HCT116 (cell line): Measurements from ENCODE around the gene TGFBRAP1. TPM values are rescaled to one million over a fixed set of nuclear protein-coding genes. Genes with fewer than 3 reads are reported as not detected.

Experiments used
- ATAC-seq: fragments of 200-7000 bp; cut with Tn5 transposase; 2 replicates; pipeline ENCODE4 v1.9.1; 2020; ENCODE audit warnings: mild to moderate bottlenecking, moderate library complexity
- BruUV-seq: library from RNA; stranded (reverse); fragments of 400-500 nt; replicated peaks from 2 replicates; lab custom pipeline; 2021; lab: Mats Ljungman, UMichigan
- CTCF ChIA-PET: fragments of 300-600 bp; sonication (Branson Sonifier 250); formaldehyde crosslinking; loops from one replicate; lab custom pipeline; 2021; ENCODE audit warnings: antibody characterized with exemption; lab: Charles Lee
- POLR2A ChIA-PET: fragments of 300-600, 350-600 bp; sonication (Branson Sonifier 250); formaldehyde crosslinking; loops from one replicate; lab custom pipeline; 2021; ENCODE audit warnings: antibody characterized with exemption; lab: Charles Lee
- RAD21 ChIA-PET, 2 experiments: fragments of 300-600 bp; sonication (Branson Sonifier 250); formaldehyde crosslinking; loops; one replicate each; lab custom pipeline; 2023; ENCODE audit warnings: low total read pairs in 2 of 2; ENCODE audit not compliant: uncharacterized antibody in 2 of 2, unreplicated experiment in 2 of 2, low non-redundant PET in 1 of 2; lab: Charles Lee
- DNase-seq: peaks from one replicate; pipeline ENCODE4 v3.0.0-alpha.2; 2010; ENCODE audit warnings: low read depth, low spot score
- H2AFZ ChIP-seq: fragments of 200-600 bp; shearing (Covaris generic), sonication (generic); 2 replicates; pipeline ENCODE4 v1.6.1; 2017; ENCODE audit warnings: low read depth, mixed run types, mixed read lengths, antibody characterized with exemption, low read length; ENCODE audit not compliant: poor library complexity, severe bottlenecking
- H3K27ac ChIP-seq: 2 replicates; pipeline ENCODE4 v1.5.1; 2012; ENCODE audit warnings: low read depth, low read length
- H3K27me3 ChIP-seq: fragments of 200-600 bp; sonication (generic); 2 replicates; pipeline ENCODE4 v1.6.1; 2016; ENCODE audit warnings: mixed run types, low read length, mixed read lengths; ENCODE audit not compliant: insufficient read depth
- H3K36me3 ChIP-seq, 2 experiments: fragments of 200-500 bp in 1 of 2; fragments of 200-600 bp in 1 of 2; sonication (Bioruptor generic) in 1 of 2; sonication (generic) in 1 of 2; 2 replicates each; pipeline versions ENCODE4 v1.5.1 to v1.6.1; 2014 to 2016; ENCODE audit warnings: low read length in 2 of 2, inconsistent platforms in 1 of 2, mixed read lengths in 1 of 2, mixed run types in 1 of 2; ENCODE audit not compliant: insufficient read depth in 2 of 2, control insufficient read depth in 1 of 2
- H3K4me1 ChIP-seq, 2 experiments: fragments of 200-600 bp in 1 of 2; sonication (generic) in 1 of 2; 2 replicates each; pipeline versions ENCODE4 v1.5.1 to v1.6.1; 2012 to 2017; ENCODE audit warnings: low read length in 2 of 2, inconsistent platforms in 1 of 2, mild to moderate bottlenecking in 1 of 2, mixed read lengths in 1 of 2, mixed run types in 1 of 2, moderate library complexity in 1 of 2; ENCODE audit not compliant: insufficient read depth in 2 of 2, control insufficient read depth in 1 of 2
- H3K4me2 ChIP-seq: fragments of 200-600 bp; sonication (generic); 2 replicates; pipeline ENCODE4 v1.6.1; 2017; ENCODE audit warnings: mixed run types, low read length, mixed read lengths
- H3K4me3 ChIP-seq, 2 experiments: fragments of 200-600 bp in 1 of 2; sonication (generic) in 1 of 2; replicated peaks in 1 of 2; 2 replicates each; pipeline ENCODE4 v1.5.1; 2011 to 2016; ENCODE audit warnings: low read length in 2 of 2, control low read depth in 1 of 2, low read depth in 1 of 2, mild to moderate bottlenecking in 1 of 2, mixed read lengths in 1 of 2, mixed run types in 1 of 2
- H3K79me2 ChIP-seq: fragments of 200-600 bp; sonication (generic); 2 replicates; pipeline ENCODE4 v1.6.1; 2017; ENCODE audit warnings: mild to moderate bottlenecking, mixed run types, low read length, moderate library complexity, mixed read lengths; ENCODE audit not compliant: insufficient read depth
- H3K9ac ChIP-seq: fragments of 200-600 bp; sonication (generic); 2 replicates; pipeline ENCODE4 v1.6.1; 2016; ENCODE audit warnings: low read length, mixed read lengths
- H3K9me2 ChIP-seq: fragments of 200-600 bp; sonication (generic), shearing (Covaris generic); 2 replicates; pipeline ENCODE4 v1.6.1; 2017; ENCODE audit warnings: mixed run types, mild to moderate bottlenecking, moderate library complexity; ENCODE audit not compliant: insufficient read depth
- H3K9me3 ChIP-seq, 2 experiments: fragments of 200-500 bp in 1 of 2; fragments of 200-600 bp in 1 of 2; sonication (Bioruptor generic) in 1 of 2; sonication (generic) in 1 of 2; 2 replicates each; pipeline ENCODE4 v1.6.1; 2014 to 2017; ENCODE audit warnings: low read length in 2 of 2, mixed read lengths in 2 of 2, inconsistent platforms in 1 of 2, low read depth in 1 of 2, mild to moderate bottlenecking in 1 of 2, mixed run types in 1 of 2, moderate library complexity in 1 of 2; ENCODE audit not compliant: control insufficient read depth in 1 of 2, insufficient read depth in 1 of 2
- H4K20me1 ChIP-seq: fragments of 200-600 bp; sonication (generic), shearing (Covaris generic); 2 replicates; pipeline ENCODE4 v1.6.1; 2017; ENCODE audit warnings: mixed run types, mild to moderate bottlenecking, moderate library complexity; ENCODE audit not compliant: insufficient read depth
- CBX3 ChIP-seq: IDR thresholded peaks from 2 replicates; pipeline ENCODE4 v1.6.1; 2012; ENCODE audit warnings: low read depth
- CTCF ChIP-seq, 3 experiments: fragments of 200-600 bp in 1 of 3; sonication (generic) in 1 of 3; IDR thresholded peaks in 2 of 3; conservative IDR thresholded peaks in 1 of 3; 2 replicates each; pipeline ENCODE4 v1.5.1; 2012 to 2017; ENCODE audit warnings: low read depth in 2 of 3, low read length in 2 of 3, antibody characterized with exemption in 1 of 3, borderline replicate concordance in 1 of 3, control low read depth in 1 of 3, mild to moderate bottlenecking in 1 of 3, mixed read lengths in 1 of 3, mixed run types in 1 of 3, moderate library complexity in 1 of 3; ENCODE audit not compliant: insufficient read depth in 1 of 3
- ELF1 ChIP-seq: IDR thresholded peaks from 2 replicates; pipeline ENCODE4 v1.6.1; 2012; ENCODE audit warnings: low read depth, borderline replicate concordance
- JUND ChIP-seq: IDR thresholded peaks from 2 replicates; pipeline ENCODE4 v1.6.1; 2012
- MAX ChIP-seq: IDR thresholded peaks from 2 replicates; pipeline ENCODE4 v1.6.1; 2012
- POLR2AphosphoS5 ChIP-seq: IDR thresholded peaks from 2 replicates; pipeline ENCODE4 v1.6.1; 2011; ENCODE audit warnings: mild to moderate bottlenecking, low read depth, low read length, moderate library complexity
- REST ChIP-seq: IDR thresholded peaks from 2 replicates; pipeline ENCODE4 v1.6.1; 2012; ENCODE audit warnings: low read depth
- SIN3A ChIP-seq: IDR thresholded peaks from 2 replicates; pipeline ENCODE4 v1.6.1; 2012; ENCODE audit warnings: low read depth
- SP1 ChIP-seq: IDR thresholded peaks from 2 replicates; pipeline ENCODE4 v1.6.1; 2012; ENCODE audit warnings: low read depth
- TCF7L2 ChIP-seq: IDR thresholded peaks from 2 replicates; pipeline ENCODE4 v1.7.0; 2011; ENCODE audit warnings: borderline replicate concordance, inconsistent platforms; ENCODE audit not compliant: insufficient read depth, insufficient read length; ENCODE audit errors: extremely low read depth
- YY1 ChIP-seq: IDR thresholded peaks from 2 replicates; pipeline ENCODE4 v1.6.1; 2011; ENCODE audit warnings: low read length, low read depth, moderate library complexity, mild to moderate bottlenecking; ENCODE audit not compliant: insufficient replicate concordance; ENCODE audit errors: extremely low read depth
- ZFX ChIP-seq: fragments of 450-650 bp; IDR thresholded peaks from 2 replicates; pipeline ENCODE4 v1.6.1; 2017
- ZNF274 ChIP-seq: fragments of 200-500 bp; sonication (Bioruptor generic); IDR thresholded peaks from 2 replicates; pipeline ENCODE4 v1.6.1; 2014; ENCODE audit warnings: mild to moderate bottlenecking, low read depth, low read length, inconsistent platforms
- intact Hi-C: fragments of 100-400 bp; cut with micrococcal nuclease; formaldehyde crosslinking; loops from 2 replicates; pipeline ENCODE4 v1.10.0; 2022
- total RNA-seq: library from RNA; stranded (reverse); gene quantifications from one replicate; pipeline ENCODE4 v1.2.1, GENCODE V29; 2021; ENCODE audit not compliant: unreplicated experiment

The TGFBRAP1 gene
- total RNA-seq, 1 experiment from 2014 or later = 18.3 TPM

GRCh38 chr2:105296017-105296611 lies 33.4 kb downstream of the TGFBRAP1 start:
- CTCF ChIA-PET = interaction anchor here (2.1 kb wide), 1 partner anchor 181 kb away, joined by 8 read pairs; no protein-coding TSS in a partner anchor
- H4K20me1 ChIP-seq = no peaks in the 10 kb centered on the region
- no peaks in the 10 kb centered on the region for H3K9me3 ChIP-seq
- H3K4me3 ChIP-seq = no peak overlapping the region
- TF ChIP-seq JUND = no peak
- TF ChIP-seq ZNF274 = no peak
- no peak for TF ChIP-seq TCF7L2
- no peak for TF ChIP-seq SIN3A
- no peak for TF ChIP-seq ELF1
- no peak for TF ChIP-seq REST
- TF ChIP-seq CBX3 = no peak
- TF ChIP-seq POLR2AphosphoS5 = no peak
- TF ChIP-seq MAX = no peak
- TF ChIP-seq CTCF (IDR thresholded peaks at IDR 0.05 in 2 of 3, conservative IDR thresholded peaks at IDR 0.05 in 1 of 3; ENCODE audit: borderline replicate concordance in 1 of 3, insufficient read depth in 1 of 3, low read depth in 2 of 3, low read length in 2 of 3) = no peak
- TF ChIP-seq YY1 = no peak
- no peak for TF ChIP-seq ZFX
- no peak for TF ChIP-seq SP1
- TF ChIP-seq, all 23 proteins: peak for 0
- intact Hi-C loops = no loop called here
- peaks cover 9% of the 10 kb centered on the region; the same call in 1 of the 2 replicates for H3K79me2 ChIP-seq
- H3K27ac ChIP-seq = no peak overlapping the region
- H3K4me2 ChIP-seq = no peak overlapping the region
- H3K9ac ChIP-seq = no peak overlapping the region
- ChIA-PET RAD21 (no interaction called here), POLR2A (no interaction called here)
- H3K27me3 ChIP-seq = no peaks in the 10 kb centered on the region
- BruUV-seq = no TSS peak
- ATAC-seq = no peak
- H3K4me1 ChIP-seq = no peaks in the 10 kb centered on the region
- peaks cover 17 to 18% of the 10 kb centered on the region in 2 experiments; a peak in 2 of 4 replicates for H3K36me3 ChIP-seq
- no peak overlapping the region for H2AFZ ChIP-seq
- DNase-seq = no peak
- H3K9me2 ChIP-seq = no peaks in the 10 kb centered on the region
